ENCODE data around the gene DNER. TPM values are rescaled to one million over a fixed set of nuclear protein-coding genes. Genes with fewer than 3 reads are reported as not detected.

Gene DNER
- total RNA-seq, 1 donor from 2014 or later: not detected

DNA sequence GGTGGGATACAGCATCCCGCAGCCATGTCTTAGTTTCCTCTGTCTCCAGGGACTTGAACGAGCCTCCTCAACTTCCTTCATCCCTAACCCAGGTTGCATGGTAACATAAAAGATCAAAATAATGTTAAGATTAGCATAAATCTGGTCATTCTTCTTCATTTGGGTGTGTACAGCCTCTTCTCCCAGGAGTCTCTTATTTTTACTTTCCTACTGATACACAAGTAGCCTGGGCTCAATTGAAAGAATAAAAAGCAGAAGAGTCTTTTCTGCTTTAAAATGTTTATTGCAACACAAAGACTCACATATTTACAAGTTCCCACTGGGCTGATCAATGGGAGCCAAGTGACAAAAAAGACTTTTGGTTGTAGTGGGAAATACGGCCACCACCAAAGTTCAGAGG is 305.4 kb downstream of the DNER start:
- no peaks in the 10 kb centered on the region for H3K9me3 Mint-ChIP-seq (ENCODE audit: low read depth)
- no peaks in the 10 kb centered on the region for H3K36me3 Mint-ChIP-seq (ENCODE audit: low read depth)

DNA sequence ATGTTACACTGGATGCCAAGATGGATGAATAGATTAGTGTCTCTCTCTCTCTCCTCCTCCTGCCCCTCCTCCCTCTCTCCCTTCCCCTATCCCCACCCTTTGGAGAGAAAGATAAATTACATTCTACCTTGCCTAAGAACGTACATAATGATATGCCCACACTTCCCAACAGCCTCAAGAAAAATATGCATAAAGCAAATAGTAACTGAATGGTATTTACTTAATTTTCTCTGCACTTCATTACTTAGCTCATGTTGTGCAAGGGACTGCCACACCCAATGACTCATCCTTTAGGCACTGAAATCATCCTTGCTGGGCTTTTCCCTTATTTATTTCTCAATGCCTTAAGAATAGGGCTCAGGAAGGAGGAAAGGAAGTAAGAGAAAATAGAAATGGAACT is 306.0 kb downstream of the DNER start:
- no peak for DNase-seq (ENCODE audit: low spot score)
- Mint-ChIP-seq H3K27ac (ENCODE audit: unreplicated experiment) (peak overlapping the region; percentile 86), H3K4me3 (ENCODE audit: unreplicated experiment) (no peak overlapping the region), H3K4me1 (ENCODE audit: low read depth) (peaks cover 45% of the 10 kb centered on the region), H3K36me3 (ENCODE audit: low read depth) (no peaks in the 10 kb centered on the region), H3K27me3 (ENCODE audit: low read depth) (no peaks in the 10 kb centered on the region), H3K9me3 (ENCODE audit: low read depth) (no peaks in the 10 kb centered on the region)
- TF ChIP-seq, protein P1, sequence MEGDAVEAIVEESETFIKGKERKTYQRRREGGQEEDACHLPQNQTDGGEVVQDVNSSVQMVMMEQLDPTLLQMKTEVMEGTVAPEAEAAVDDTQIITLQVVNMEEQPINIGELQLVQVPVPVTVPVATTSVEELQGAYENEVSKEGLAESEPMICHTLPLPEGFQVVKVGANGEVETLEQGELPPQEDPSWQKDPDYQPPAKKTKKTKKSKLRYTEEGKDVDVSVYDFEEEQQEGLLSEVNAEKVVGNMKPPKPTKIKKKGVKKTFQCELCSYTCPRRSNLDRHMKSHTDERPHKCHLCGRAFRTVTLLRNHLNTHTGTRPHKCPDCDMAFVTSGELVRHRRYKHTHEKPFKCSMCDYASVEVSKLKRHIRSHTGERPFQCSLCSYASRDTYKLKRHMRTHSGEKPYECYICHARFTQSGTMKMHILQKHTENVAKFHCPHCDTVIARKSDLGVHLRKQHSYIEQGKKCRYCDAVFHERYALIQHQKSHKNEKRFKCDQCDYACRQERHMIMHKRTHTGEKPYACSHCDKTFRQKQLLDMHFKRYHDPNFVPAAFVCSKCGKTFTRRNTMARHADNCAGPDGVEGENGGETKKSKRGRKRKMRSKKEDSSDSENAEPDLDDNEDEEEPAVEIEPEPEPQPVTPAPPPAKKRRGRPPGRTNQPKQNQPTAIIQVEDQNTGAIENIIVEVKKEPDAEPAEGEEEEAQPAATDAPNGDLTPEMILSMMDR (IDR thresholded peaks at IDR 0.05): no peak

More for the DNA sequence above, 305.4 kb downstream of the DNER start:
- no peaks in the 10 kb centered on the region for H3K27me3 Mint-ChIP-seq (ENCODE audit: low read depth)
- no peak for DNase-seq (ENCODE audit: low spot score)
- TF ChIP-seq, protein P1 (IDR thresholded peaks at IDR 0.05): no peak
- peak overlapping the region; percentile 86 for H3K27ac Mint-ChIP-seq (ENCODE audit: unreplicated experiment)
- H3K4me1 Mint-ChIP-seq (ENCODE audit: low read depth): peaks cover 45% of the 10 kb centered on the region
- no peak overlapping the region for H3K4me3 Mint-ChIP-seq (ENCODE audit: unreplicated experiment)

DNA sequence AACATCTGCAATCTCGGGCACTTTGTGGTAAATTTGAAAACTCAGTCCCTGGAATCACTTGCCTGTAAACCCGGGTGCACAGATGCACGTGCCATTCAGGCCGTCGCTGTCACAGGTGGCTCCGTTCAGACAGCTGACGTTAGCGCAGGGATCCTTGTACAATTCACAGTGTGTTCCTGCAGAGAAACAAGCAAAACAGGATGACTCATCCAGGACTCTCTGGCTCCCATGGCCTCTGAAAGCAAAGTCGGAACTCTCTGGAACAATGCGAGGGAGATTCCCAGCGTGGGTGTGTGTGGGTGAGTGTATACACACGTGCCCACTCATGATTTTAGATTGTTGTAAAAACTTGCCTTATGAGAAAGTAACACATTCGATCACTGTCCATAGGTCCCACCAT is 307.2 kb downstream of the DNER start:
- TF ChIP-seq, protein P1 (IDR thresholded peaks at IDR 0.05): no peak
- H3K4me3 Mint-ChIP-seq (ENCODE audit: unreplicated experiment): peak overlapping the region; percentile 17
- H3K27me3 Mint-ChIP-seq (ENCODE audit: low read depth): no peaks in the 10 kb centered on the region
- peak overlapping the region; percentile 62 for H3K27ac Mint-ChIP-seq (ENCODE audit: unreplicated experiment)
- no peak for DNase-seq (ENCODE audit: low spot score)
- no peaks in the 10 kb centered on the region for H3K9me3 Mint-ChIP-seq (ENCODE audit: low read depth)
- peaks cover 40% of the 10 kb centered on the region for H3K4me1 Mint-ChIP-seq (ENCODE audit: low read depth)
- no peaks in the 10 kb centered on the region for H3K36me3 Mint-ChIP-seq (ENCODE audit: low read depth)

DNA sequence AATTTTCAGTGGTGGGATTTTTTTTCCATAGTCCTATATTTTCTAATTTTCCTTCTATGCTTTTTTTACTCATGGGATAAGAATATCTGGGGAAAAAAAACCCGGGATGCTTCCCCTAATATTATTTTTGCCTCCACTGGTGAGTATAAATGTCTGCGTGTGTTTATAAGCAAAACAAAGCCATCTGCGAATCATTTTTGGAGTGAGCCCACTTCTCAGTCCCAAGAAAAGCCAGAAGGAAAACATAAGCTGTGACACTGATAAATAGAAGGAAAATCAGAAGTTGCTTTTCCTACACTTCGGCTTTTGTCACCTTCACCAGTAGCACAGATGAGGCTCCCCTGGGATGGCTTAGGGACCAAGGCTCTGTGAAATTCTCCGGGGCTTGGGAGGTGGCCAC is 308.6 kb downstream of the DNER start:
- H3K4me3 Mint-ChIP-seq (ENCODE audit: unreplicated experiment): no peak overlapping the region
- no peak overlapping the region for H3K27ac Mint-ChIP-seq (ENCODE audit: unreplicated experiment)
- TF ChIP-seq, protein P1 (IDR thresholded peaks at IDR 0.05): no peak
- peaks cover 40% of the 10 kb centered on the region for H3K4me1 Mint-ChIP-seq (ENCODE audit: low read depth)
- no peaks in the 10 kb centered on the region for H3K9me3 Mint-ChIP-seq (ENCODE audit: low read depth)
- peaks cover 2% of the 10 kb centered on the region for H3K27me3 Mint-ChIP-seq (ENCODE audit: low read depth)
- no peak for DNase-seq (ENCODE audit: low spot score)
- H3K36me3 Mint-ChIP-seq (ENCODE audit: low read depth): no peaks in the 10 kb centered on the region

DNA sequence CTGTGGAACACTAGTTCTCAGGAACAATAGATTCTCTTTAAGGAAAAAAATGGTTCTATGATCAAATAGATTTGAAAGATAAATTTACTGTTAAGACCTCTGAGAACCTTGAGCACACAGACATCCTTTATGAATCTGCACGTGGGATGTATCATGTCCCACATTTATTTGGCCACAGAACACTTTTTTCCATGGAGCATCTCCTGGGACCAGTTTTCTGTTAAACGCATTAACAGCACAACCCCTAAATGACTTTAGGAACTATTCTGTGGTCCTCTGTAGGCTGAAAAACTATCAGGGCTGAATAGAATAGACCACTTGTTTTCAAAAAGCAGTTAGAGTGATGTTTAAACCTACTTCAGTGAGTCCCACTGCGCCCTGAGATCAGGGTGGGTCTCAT is 311.1 kb downstream of the DNER start:
- H3K4me1 Mint-ChIP-seq (ENCODE audit: low read depth): peaks cover 19% of the 10 kb centered on the region
- H3K36me3 Mint-ChIP-seq (ENCODE audit: low read depth): no peaks in the 10 kb centered on the region
- H3K4me3 Mint-ChIP-seq (ENCODE audit: unreplicated experiment): no peak overlapping the region
- TF ChIP-seq, protein P1 (IDR thresholded peaks at IDR 0.05): no peak
- H3K27ac Mint-ChIP-seq (ENCODE audit: unreplicated experiment): no peak overlapping the region
- peaks cover 8% of the 10 kb centered on the region for H3K27me3 Mint-ChIP-seq (ENCODE audit: low read depth)
- DNase-seq (ENCODE audit: low spot score): no peak
- H3K9me3 Mint-ChIP-seq (ENCODE audit: low read depth): peaks cover under 1% of the 10 kb centered on the region
